Stimulated activated CD4-positive, alpha-beta T cell treated with anti-CD3 and anti-CD28 coated beads, TNF-alpha, amount 100 ng/mL, for 48 hours (primary cell): Measurements from ENCODE around the gene ACVRL1.

Experiments used
- DNase-seq, 3 donors: peaks; one replicate each; pipeline ENCODE4 v3.0.0-alpha.2; 2020; ENCODE audit warnings: low read depth in 3 of 3

ACVRL1 gene

GRCh38 chr12:51915951-51916350 lies 8.6 kb downstream of the ACVRL1 start:
- DNase-seq, result no peak

GRCh38 chr12:51917041-51917590 lies 9.8 kb downstream of the ACVRL1 start:
- DNase-seq, result no peak

- no peak for DNase-seq
Measured at GRCh38 chr12:51917746-51918453, 10.6 kb downstream of the ACVRL1 start.

GRCh38 chr12:51920046-51920445 lies 12.7 kb downstream of the ACVRL1 start:
- DNase-seq, result no peak

GRCh38 chr12:51921017-51921725 lies 13.9 kb downstream of the ACVRL1 start:
- DNase-seq, result no peak

- no peak for DNase-seq
Measured at GRCh38 chr12:51922146-51922545, 14.8 kb downstream of the ACVRL1 start.

GRCh38 chr12:51922762-51923505 lies 15.6 kb downstream of the ACVRL1 start:
- no peak for DNase-seq

- DNase-seq, result peak; percentile 15 to 48 (median 19)
Measured at GRCh38 chr12:51923506-51924365, 16.4 kb downstream of the ACVRL1 start.

GRCh38 chr12:51924551-51925319 lies 17.4 kb downstream of the ACVRL1 start:
- DNase-seq, result no peak

- DNase-seq, result no peak
Measured at GRCh38 chr12:51925346-51926063, 18.2 kb downstream of the ACVRL1 start.

- DNase-seq, result no peak
Measured at GRCh38 chr12:51926064-51926632, 18.8 kb downstream of the ACVRL1 start.

GRCh38 chr12:51926718-51927117 lies 19.4 kb downstream of the ACVRL1 start:
- DNase-seq, result peak; percentile 25 to 38 (median 38)

GRCh38 chr12:51932218-51933076 lies 25.1 kb downstream of the ACVRL1 start:
- no peak for DNase-seq

GRCh38 chr12:51934080-51934479 lies 26.8 kb downstream of the ACVRL1 start:
- no peak for DNase-seq

GRCh38 chr12:51937926-51938325 lies 30.6 kb downstream of the ACVRL1 start:
- no peak for DNase-seq

GRCh38 chr12:51938726-51939125 lies 31.4 kb downstream of the ACVRL1 start:
- no peak for DNase-seq

GRCh38 chr12:51941011-51941581 lies 33.8 kb downstream of the ACVRL1 start:
- DNase-seq, result no peak

GRCh38 chr12:51941604-51942003 lies 34.3 kb downstream of the ACVRL1 start:
- DNase-seq, result no peak
